ENCODE results near the gene OR4D10. TPM values are rescaled to one million over a fixed set of nuclear protein-coding genes. Genes with fewer than 3 reads are reported as not detected.

OR4D10 gene
- total and polyA plus RNA-seq, 2 of the 4 experiments (the other 2 are of a cell fraction), result not detected

- no peak within 1 kb of the TSS for H3K56ac ChIP-seq (ENCODE audit: extremely low read depth, insufficient read depth, low read length)
- no TSS peak for BruUV-seq (replicated peaks)
- no peak within 1 kb of the TSS for H4K91ac ChIP-seq (ENCODE audit: insufficient read depth, low read depth, low read length)
- intact Hi-C loops (cut with micrococcal nuclease) (no loop called here), in situ Hi-C loops (cut with MboI; ENCODE audit: low sequenced_read_pairs) (no loop called here), dilution Hi-C loops (cut with HindIII; ENCODE audit: low sequenced_read_pairs, unreplicated experiment) (no loop called here)
- H3K9ac ChIP-seq (ENCODE audit: low read depth, low read length), result no peak within 1 kb of the TSS
- no peaks in the 10 kb centered on the region for H3K27me3 ChIP-seq (ENCODE audit: control insufficient read depth, insufficient read depth, low read length)
- no peaks in the 10 kb centered on the region for H4K20me1 ChIP-seq (ENCODE audit: insufficient read depth, low read length)
- H2BK15ac ChIP-seq (ENCODE audit: low read depth, low read length), result no peak within 1 kb of the TSS
- H3K23ac ChIP-seq (ENCODE audit: low read depth, low read length), result no peak within 1 kb of the TSS
- H3K4me2 ChIP-seq (ENCODE audit: low read depth, low read length), result no peak within 1 kb of the TSS
- H3K18ac ChIP-seq (ENCODE audit: low read depth, low read length), result no peak within 1 kb of the TSS
- no peak within 1 kb of the TSS for H2AK5ac ChIP-seq (ENCODE audit: low read depth, low read length)
- POLR2A ChIA-PET (ENCODE audit: unreplicated experiment), result no interaction called here
- H3K4me1 ChIP-seq (ENCODE audit: control insufficient read depth, insufficient read depth, low read length), result no peaks in the 10 kb centered on the region
- no peak within 1 kb of the TSS for H2BK120ac ChIP-seq (ENCODE audit: low read depth, low read length)
- H2BK20ac ChIP-seq (ENCODE audit: low read depth, low read length), result no peak within 1 kb of the TSS
- DNase-seq (no peak), ATAC-seq (ENCODE audit: low read depth) (no peak)
- H3K4ac ChIP-seq (ENCODE audit: low read depth, low read length), result no peak within 1 kb of the TSS
- H3K27ac ChIP-seq (ENCODE audit: insufficient read depth, low read length), result no peak within 1 kb of the TSS
- H2BK5ac ChIP-seq (ENCODE audit: low read depth, low read length, poor library complexity, severe bottlenecking), result no peak within 1 kb of the TSS
- TF ChIP-seq MAZ (IDR thresholded peaks at IDR 0.05; ENCODE audit: borderline replicate concordance, low read depth, low read length), result no peak
- TF ChIP-seq, protein P1, sequence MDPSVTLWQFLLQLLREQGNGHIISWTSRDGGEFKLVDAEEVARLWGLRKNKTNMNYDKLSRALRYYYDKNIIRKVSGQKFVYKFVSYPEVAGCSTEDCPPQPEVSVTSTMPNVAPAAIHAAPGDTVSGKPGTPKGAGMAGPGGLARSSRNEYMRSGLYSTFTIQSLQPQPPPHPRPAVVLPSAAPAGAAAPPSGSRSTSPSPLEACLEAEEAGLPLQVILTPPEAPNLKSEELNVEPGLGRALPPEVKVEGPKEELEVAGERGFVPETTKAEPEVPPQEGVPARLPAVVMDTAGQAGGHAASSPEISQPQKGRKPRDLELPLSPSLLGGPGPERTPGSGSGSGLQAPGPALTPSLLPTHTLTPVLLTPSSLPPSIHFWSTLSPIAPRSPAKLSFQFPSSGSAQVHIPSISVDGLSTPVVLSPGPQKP (IDR thresholded peaks at IDR 0.05; ENCODE audit: borderline replicate concordance, low read depth, low read length), result no peak
- TF ChIP-seq MAFK (IDR thresholded peaks at IDR 0.05; ENCODE audit: low read depth, low read length), result no peak
- TF ChIP-seq RAD21 (IDR thresholded peaks at IDR 0.05; ENCODE audit: low read length), result no peak
- TF ChIP-seq CEBPB (IDR thresholded peaks at IDR 0.05; ENCODE audit: low read depth, low read length), result no peak
- TF ChIP-seq POLR2A (IDR thresholded peaks at IDR 0.05; ENCODE audit: low read depth, low read length), result no peak
- no peak for TF ChIP-seq CHD1 (IDR thresholded peaks at IDR 0.05; ENCODE audit: low read depth, low read length)
- TF ChIP-seq, protein P2, sequence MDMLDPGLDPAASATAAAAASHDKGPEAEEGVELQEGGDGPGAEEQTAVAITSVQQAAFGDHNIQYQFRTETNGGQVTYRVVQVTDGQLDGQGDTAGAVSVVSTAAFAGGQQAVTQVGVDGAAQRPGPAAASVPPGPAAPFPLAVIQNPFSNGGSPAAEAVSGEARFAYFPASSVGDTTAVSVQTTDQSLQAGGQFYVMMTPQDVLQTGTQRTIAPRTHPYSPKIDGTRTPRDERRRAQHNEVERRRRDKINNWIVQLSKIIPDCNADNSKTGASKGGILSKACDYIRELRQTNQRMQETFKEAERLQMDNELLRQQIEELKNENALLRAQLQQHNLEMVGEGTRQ (IDR thresholded peaks at IDR 0.05; ENCODE audit: low read depth, low read length), result no peak
- TF ChIP-seq BHLHE40 (IDR thresholded peaks at IDR 0.05; ENCODE audit: low read depth, low read length), result no peak
- TF ChIP-seq RCOR1 (IDR thresholded peaks at IDR 0.05; ENCODE audit: insufficient replicate concordance, low read length), result no peak
- TF ChIP-seq FOS (IDR thresholded peaks at IDR 0.05; ENCODE audit: low read depth, low read length), result no peak
- TF ChIP-seq NFE2L2 (IDR thresholded peaks at IDR 0.05; ENCODE audit: low read depth, low read length), result no peak
- no peak for TF ChIP-seq CTCF (conservative IDR thresholded peaks at IDR 0.05; ENCODE audit: low read depth, low read length)
- TF ChIP-seq SMC3 (IDR thresholded peaks at IDR 0.05; ENCODE audit: low read depth, low read length), result no peak
- no peak for TF ChIP-seq RFX5 (IDR thresholded peaks at IDR 0.05; ENCODE audit: low read depth, low read length)
- TF ChIP-seq MXI1 (IDR thresholded peaks at IDR 0.05; ENCODE audit: borderline replicate concordance, low read depth, low read length), result no peak
- H4K8ac ChIP-seq (ENCODE audit: low read depth in 2 of 2, low read length in 2 of 2), result no peak within 1 kb of the TSS
- CTCF ChIA-PET, result interaction anchor here (0.6 kb wide), 1 partner anchor 661 kb away, joined by 7 read pairs; no protein-coding TSS in a partner anchor
- H2AK9ac ChIP-seq (replicated peaks; ENCODE audit: low read depth, low read length, poor library complexity), result no peak within 1 kb of the TSS
- no peaks in the 10 kb centered on the region for H3K79me1 ChIP-seq (ENCODE audit: low read depth in 1 of 2, low read length in 2 of 2)
- no peak within 1 kb of the TSS for H4K5ac ChIP-seq (ENCODE audit: low read depth, low read length)
- H3K9me1 ChIP-seq (ENCODE audit: insufficient read depth, low read length), result no peaks in the 10 kb centered on the region
- H3K14ac ChIP-seq (replicated peaks; ENCODE audit: low read depth, low read length), result no peak within 1 kb of the TSS
- no peaks in the 10 kb centered on the region for H3K9me3 ChIP-seq (ENCODE audit: control insufficient read depth, insufficient read depth, low read length)
- no peak within 1 kb of the TSS for H3K4me3 ChIP-seq (ENCODE audit: insufficient read depth, low read depth, low read length)
- H2AFZ ChIP-seq (replicated peaks; ENCODE audit: low read length, poor library complexity), result no peak within 1 kb of the TSS
- H3K36me3 ChIP-seq (ENCODE audit: control insufficient read depth, insufficient read depth, low read length), result no peaks in the 10 kb centered on the region
These were observed 30.2 kb downstream of the OR4D10 start, which contains the start of gene OR4D11 for GRCh38 chr11:59503276-59503675. Gene OR4D11, plus strand, starts transcription at chr11:59503576. Its CDS starts 0 bp downstream, at chr11:59503576.
